ENCODE data around the gene RD3L.
"Not testable (repeated sequence)": the region's sequence is repeated elsewhere in the genome, so short reads cannot be mapped to it uniquely, and the experiment has no call there.

The RD3L gene

GRCh38 chr14:103927566-103927965 lies 14.8 kb downstream of the RD3L start:
- DNase-seq, result no peak

DNA sequence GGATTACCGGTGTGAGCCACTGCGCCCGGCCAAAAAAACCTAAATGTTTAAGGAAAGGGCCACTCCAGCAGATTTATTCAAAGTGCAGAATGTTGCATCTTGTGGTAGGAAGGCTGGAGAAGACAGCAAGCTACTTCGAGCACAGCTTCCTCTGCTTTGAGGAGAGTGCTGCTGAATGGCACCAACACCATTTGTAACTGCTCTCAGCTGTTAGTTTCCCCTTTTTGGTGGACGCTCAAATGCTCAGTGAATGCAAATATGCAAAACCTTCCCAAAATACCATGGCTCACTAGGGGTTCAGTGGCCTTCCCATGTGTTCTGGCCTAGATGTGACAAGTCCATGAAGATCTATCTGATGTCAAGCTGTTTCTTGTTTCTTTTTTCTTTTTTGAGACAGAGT lies 17.0 kb downstream of the RD3L start:
- DNase-seq, result no peak

- no peak for DNase-seq
These were observed 18.5 kb downstream of the RD3L start for GRCh38 chr14:103923863-103924262.

GRCh38 chr14:103921855-103922200 lies 20.5 kb downstream of the RD3L start:
- DNase-seq, result not testable (repeated sequence)

DNA sequence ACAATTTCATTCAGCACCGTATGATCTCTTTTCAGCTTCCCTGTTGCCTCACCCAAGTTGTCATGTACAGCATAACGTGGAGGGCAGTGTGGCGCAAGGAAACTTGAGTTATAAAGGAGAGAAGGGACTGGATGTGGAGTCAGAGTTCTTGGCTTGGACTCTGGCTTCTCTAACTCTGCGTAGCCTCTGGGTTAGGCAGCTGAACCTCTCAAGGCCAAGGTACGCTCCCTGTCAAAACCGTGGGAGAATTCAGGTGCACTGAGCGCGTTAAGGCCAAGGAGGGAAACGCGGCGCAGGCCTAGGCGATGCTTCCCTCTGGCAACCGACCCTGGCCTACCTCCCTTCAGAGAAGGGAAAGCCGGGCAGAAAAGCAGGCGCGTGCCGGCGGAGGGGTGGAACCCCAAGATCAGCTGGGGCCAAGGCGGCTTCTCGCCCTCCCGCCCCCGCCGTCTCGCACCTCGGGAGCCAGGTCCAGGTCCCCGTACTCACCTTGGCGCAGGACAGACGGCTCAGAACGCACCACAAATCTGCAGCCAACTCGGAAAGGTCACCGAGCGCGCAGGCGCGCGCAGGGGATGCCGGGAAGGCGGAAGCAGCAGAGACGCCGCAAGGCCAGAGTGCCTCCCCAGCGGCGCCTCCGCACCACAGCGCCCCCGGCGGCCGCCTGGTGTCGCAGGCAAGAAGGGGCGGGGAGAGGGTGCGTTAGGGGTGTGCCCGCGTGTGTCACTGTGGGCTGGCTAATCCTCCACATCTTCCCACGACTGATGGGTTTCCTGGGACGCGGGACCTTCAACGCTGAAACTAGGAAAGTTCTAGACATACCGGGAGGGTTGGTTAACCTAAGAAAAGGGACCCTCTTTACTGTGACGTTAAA lies 21.1 kb downstream of the RD3L start:
- peak; percentile 93 for DNase-seq

DNA sequence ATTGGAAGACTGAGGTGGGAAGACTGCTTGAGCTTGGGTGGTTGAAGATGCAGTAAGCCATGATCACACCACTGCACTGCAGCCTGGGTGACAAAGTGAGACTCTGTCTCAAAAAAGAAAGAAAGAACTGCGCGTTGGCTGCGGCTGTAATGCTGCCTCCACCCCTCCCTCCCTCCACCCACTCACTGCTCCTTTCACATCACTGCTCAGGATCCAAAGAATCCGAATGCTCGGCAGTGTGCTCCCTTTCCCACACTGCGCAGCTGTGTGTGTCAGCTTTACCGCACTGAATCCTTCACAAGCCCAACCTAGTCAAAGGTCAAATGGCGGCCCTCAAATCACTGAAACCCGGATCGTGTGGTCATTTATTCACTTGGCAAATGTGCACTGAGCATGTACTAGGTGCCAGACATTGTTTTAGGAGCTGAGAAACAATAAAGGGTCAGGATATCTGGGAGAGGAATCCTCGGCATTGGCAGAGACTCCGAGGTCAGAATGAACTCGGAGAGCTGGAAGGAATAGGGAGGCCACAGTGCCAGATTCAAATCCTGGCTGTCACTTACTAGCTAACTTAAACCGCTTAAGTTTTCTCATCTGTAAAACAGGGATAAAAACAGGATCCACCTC lies 25.6 kb downstream of the RD3L start:
- no peak for DNase-seq

DNA sequence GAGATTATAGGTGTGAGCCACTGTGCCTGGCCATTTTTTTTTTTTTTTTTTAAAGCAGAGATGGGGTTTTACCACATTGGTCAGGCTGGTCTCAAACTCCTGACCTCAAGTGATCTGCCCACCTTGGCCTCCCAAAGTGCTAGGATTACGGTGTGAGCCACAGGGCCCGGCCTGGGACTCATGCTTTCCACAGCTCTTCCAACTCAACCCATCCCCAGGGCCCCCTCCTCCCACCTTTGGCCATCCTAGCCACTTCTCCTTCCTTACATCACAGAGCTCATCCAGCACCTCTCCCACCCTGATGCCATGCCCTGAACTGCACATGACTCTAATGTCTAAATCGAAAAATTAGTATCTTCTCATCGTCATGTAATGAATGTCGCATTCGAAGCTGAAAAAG lies 26.7 kb downstream of the RD3L start:
- DNase-seq, result no peak

GRCh38 chr14:103910984-103911383 lies 31.3 kb downstream of the RD3L start:
- no peak for DNase-seq

DNA sequence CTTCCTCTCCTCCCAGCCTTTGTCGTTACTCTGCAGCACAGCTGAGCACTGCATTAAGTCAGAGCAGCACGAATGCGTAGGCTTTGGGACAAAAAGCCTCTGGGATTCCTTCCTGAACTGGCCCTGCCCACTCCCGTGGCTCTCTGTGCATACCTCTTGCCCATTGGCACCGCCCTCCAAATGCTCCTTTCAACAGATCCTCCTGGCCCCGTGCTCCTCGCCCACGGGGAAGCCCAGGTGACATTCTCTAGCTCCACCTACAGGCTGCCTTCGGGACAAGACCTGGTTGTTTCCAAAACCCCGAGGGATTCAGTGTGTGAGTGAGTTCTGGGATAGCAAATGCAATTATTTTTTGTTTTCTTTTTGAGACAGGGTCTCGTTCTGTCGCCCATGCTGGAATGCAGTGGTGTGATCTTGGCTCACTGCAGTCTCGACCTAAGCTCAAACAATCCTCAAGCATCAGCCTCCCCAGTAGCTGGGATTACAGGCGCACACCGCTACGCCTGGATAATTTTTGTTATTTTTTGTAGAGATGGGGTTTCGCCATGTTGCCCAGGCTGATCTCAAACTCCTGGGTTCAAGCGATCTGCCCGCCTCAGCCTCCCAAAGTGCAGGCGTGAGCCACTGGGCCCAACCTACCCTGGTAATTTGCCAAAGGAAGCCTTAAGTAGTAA lies 31.9 kb downstream of the RD3L start:
- DNase-seq, result peak; percentile 67

GRCh38 chr14:103909531-103910261 lies 32.6 kb downstream of the RD3L start:
- no peak for DNase-seq

DNA sequence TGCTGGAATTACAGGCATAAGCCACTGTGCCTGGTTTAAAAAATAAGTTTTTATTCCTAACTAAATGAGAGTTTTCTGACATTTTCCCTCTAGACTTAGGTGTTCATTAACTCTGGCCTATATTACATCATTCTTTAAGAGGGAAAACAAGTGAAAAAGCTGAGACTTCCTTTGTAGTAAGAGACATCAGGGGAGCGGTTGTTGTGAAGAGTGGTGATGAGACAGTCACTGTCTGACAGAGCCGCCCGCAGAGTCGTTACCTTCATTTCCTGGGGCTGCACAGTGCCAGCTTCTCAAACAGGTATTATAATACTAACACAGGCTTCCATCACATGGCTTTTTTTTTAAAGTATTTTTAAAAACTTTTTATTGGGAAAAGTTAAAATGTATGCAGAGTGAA lies 33.7 kb downstream of the RD3L start:
- peak; percentile 37 for DNase-seq

DNA sequence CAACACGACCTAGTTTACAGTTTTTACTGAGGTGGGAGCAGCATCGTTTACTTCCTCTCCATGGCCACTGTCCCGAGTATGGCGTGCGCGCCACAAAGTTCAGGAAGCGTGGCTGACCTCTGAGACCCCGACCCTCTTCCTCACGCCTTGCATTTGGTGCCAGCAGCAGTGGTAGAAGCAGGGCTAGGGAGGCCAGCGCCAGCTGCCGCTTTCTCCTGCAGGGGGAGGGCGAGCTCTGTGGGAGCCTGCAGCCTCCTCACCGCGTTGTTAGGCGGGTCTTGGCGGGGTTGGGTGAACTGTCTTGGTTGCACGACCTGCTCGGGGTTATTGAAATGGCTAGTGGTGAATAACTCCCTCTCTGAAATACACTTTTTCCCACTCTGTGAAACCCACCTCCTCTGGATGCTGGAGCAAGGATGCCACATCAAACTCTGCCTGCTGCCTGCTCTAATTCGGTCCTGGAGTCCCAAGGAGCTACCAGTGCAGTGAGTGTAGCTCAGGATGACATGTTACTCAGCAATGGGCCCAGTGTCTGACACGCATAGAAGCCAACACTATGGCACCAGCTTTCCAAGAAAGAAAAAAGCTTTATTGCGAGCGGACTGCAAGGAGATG lies 36.4 kb downstream of the RD3L start:
- peak; percentile 35 for DNase-seq

DNA sequence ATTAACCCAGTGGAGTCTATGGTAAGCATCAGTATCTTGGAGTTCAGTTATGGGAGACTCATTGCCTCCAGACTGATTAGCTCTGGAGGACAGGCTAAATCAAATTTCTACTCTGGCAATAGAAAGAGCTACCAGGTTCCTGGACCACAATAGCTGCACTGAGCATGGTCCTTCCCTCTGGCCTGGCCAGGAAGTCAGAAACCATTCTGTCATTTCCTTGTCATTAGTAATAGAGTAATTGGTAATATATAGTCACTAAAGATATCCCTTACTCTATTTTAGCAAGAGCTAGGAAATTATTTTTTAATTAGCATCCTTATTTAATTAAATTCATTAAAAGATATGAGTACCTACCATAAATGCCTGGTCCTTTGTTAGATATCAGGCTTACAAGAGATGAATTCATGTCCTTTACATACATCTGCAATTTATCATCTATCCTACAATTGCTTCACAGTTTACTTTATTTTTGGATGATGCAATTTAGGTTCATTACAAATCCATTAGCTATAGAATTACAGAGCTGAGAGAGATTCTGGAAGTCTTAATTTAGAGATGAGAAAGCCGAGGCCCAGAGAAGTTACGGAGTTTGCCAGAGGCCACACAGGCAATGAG lies 37.7 kb downstream of the RD3L start:
- no peak for DNase-seq

- DNase-seq, result no peak
These were observed 42.5 kb downstream of the RD3L start for GRCh38 chr14:103899833-103900232.

DNA sequence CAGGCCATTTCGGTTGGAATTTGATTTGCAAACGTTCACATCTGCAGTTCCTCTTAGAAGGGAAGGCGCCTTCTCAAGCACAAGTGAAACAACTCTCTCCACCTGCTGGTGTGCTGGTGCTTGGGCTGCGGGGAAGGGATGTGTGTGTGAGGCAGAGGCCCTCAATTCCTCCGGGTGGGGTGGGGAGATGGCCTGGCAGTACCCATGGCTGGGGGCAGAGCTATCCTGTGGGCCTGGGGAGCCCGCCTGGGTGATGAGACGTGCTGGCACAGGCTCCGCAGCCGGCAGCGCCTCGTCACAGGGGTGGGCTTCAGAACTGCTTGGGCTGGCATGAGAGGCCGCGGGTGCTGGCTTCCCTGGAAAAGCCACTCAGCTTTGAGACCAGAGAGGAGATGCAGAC lies 43.0 kb downstream of the RD3L start:
- DNase-seq, result no peak

- no peak for DNase-seq
These were observed 43.6 kb downstream of the RD3L start for GRCh38 chr14:103898711-103899110.

DNA sequence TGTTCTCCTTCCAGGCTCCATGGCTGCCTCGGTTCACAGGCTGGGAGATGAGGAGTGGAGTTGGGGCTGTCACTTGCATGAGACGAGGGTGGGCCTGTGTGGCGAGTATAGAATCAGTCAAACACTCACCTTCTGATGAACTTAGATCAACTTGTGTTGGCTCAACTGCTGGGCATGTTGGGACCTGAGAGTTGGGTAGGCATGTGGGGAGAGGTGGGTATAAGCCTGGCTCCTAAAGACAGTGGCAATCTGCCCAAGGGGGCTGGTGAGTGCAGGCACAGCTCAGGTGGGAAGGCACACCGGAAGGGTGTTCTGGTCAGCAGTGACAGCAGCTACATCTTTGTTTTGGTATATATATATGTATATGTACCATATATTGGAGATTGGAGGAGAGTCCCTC lies 44.1 kb downstream of the RD3L start:
- no peak for DNase-seq

DNA sequence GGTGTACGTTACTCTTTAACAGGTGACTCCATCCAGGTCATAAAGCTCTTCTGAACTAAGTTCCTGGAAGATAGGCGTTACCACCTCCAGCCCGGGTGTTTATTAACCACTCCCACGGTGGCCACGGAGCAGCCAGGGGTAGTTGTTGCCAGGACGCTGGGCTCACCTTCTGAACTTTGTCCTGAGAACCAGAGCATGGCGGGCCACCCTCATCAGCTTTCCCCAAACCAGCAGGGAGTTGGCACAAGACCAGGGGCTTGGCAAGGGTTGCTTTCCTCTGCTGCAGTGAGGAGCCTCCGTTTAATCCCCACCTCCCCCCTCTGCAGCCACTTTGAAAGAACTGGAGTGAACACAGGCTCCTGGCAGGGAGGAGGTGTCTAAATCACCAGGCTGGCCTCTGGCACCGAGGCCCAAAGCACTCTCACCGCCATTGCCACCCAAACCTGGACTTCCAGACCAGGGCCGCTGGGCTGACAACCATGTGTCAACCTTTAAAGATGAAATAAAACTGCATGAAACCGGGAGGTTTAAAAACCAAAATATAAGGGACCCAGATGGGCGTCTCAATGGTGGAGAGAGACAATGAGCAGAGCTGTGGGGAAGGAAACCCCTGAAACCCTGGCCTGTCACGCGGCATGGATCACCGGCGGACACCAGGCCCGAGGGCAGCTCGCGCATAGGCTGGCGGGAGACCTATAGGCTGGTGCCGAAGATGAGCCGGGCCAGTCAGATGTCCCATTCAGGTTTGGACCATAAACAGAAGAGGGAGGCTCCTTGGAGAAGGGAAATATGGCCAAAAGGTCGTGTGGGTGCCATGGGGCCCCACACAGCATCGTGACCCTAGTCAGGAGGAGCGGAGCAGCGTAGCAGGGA lies 45.0 kb downstream of the RD3L start:
- DNase-seq, result no peak

DNA sequence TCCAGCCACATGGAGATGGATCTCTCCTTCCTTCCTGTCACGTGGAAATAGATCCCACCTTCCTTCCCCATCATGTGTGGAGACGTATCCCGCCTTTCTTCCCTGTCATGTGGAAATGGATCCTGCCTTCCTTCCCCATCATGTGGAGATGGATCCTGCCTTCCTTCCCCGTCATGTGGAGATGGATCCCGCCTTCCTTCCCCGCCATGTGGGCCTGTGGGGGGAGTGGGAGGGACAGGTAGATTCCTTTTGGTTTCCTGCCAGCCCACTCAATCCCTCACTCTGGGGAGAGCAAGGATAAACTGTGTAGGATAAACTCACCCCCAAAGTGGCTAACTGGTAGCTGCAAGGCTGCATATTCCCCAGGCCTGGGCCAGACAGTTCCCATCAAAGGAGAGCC lies 45.8 kb downstream of the RD3L start:
- no peak for DNase-seq

DNA sequence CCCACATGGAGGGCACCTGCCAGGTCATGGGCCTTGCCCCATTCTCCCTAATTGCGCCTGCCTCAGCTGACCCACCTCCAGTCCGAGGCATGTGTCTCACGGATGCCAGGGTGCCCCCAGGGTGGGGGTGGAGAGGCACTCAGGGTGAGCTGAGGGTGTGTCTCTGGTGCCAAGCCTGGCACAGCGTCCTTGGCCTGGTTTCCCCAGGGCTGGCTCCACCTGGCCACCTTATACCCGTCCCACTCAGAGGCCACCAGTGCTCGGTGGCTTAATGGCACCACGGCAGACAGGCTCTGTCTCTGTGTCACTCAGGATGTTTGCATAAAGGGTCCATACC lies 47.6 kb downstream of the RD3L start:
- DNase-seq, result no peak

- DNase-seq, result no peak
These were observed 48.2 kb downstream of the RD3L start for GRCh38 chr14:103894034-103894722.
